ENCODE data around the gene SND1.

- TF ChIP-seq CTCF (IDR thresholded peaks at IDR 0.05) (no peak), POLR2AphosphoS5 (IDR thresholded peaks at IDR 0.05; ENCODE audit: insufficient read depth in 1 of 2, low read depth in 1 of 2) (no peak)
Measured at GRCh38 chr7:127888825-127889224, 236.8 kb downstream of the SND1 start.

Data from vagina (tissue), 2 donors.